SK-N-SH treated with all-trans-retinoic acid at 6 μM for 48 hours (cell line): Measurements from ENCODE around the gene XRCC2.

Source experiments
- ATAC-seq: fragments of 200-7000 bp; cut with Tn5 transposase; 3 replicates; pipeline ENCODE4 v1.9.1; 2020; ENCODE audit warnings: mild to moderate bottlenecking, moderate library complexity
- ARNTL ChIP-seq: fragments of 450-650 bp; formaldehyde crosslinking; IDR thresholded peaks from 2 replicates; pipeline ENCODE4 v1.5.0; 2020; ENCODE audit warnings: low read depth, mild to moderate bottlenecking, moderate library complexity, borderline replicate concordance
- BACH2 ChIP-seq: fragments of 250-450 bp; sonication (Bioruptor Pico); IDR thresholded peaks from 2 replicates; pipeline ENCODE4 v1.9.0; 2021; ENCODE audit warnings: mild to moderate bottlenecking, borderline replicate concordance
- CSDC2 ChIP-seq: fragments of 250-450 bp; sonication (Bioruptor Pico); IDR thresholded peaks from 2 replicates; pipeline ENCODE4 v1.5.0; 2020; ENCODE audit warnings: mild to moderate bottlenecking, moderate library complexity
- ESRRG ChIP-seq: fragments of 250-450 bp; sonication (Bioruptor Pico); IDR thresholded peaks from 2 replicates; pipeline ENCODE4 v1.6.1; 2021; ENCODE audit warnings: mild to moderate bottlenecking
- GLIS3 ChIP-seq: fragments of 250-450 bp; sonication (Bioruptor Pico); IDR thresholded peaks from 2 replicates; pipeline ENCODE4 v1.5.0; 2020; ENCODE audit warnings: mild to moderate bottlenecking, moderate library complexity
- ISL1 ChIP-seq: fragments of 250-450 bp; sonication (Bioruptor Pico); IDR thresholded peaks from 2 replicates; pipeline ENCODE4 v2.1.2; 2022; ENCODE audit warnings: mild to moderate bottlenecking, moderate library complexity
- PPARA ChIP-seq: fragments of 250-450 bp; sonication (Bioruptor Pico); IDR thresholded peaks from 2 replicates; pipeline ENCODE4 v1.5.0; 2020; ENCODE audit warnings: mild to moderate bottlenecking, borderline replicate concordance
- RARB ChIP-seq: fragments of 250-450 bp; sonication (Bioruptor Pico); IDR thresholded peaks from 2 replicates; pipeline ENCODE4 v1.8.0; 2021; ENCODE audit warnings: mild to moderate bottlenecking, moderate library complexity
- SNAI2 ChIP-seq: fragments of 250-450 bp; sonication (Bioruptor Pico); IDR thresholded peaks from 2 replicates; pipeline ENCODE4 v1.5.0; 2020; ENCODE audit warnings: mild to moderate bottlenecking, moderate library complexity
- TCF4 ChIP-seq: fragments of 250-450 bp; sonication (Bioruptor Pico); IDR thresholded peaks from 2 replicates; pipeline ENCODE4 v1.8.0; 2021; ENCODE audit warnings: mild to moderate bottlenecking, moderate library complexity, borderline replicate concordance
- TOX ChIP-seq: fragments of 250-450 bp; sonication (Bioruptor Pico); IDR thresholded peaks from 2 replicates; pipeline ENCODE4 v1.8.0; 2021; ENCODE audit warnings: mild to moderate bottlenecking, moderate library complexity, borderline replicate concordance
- TSHZ2 ChIP-seq: fragments of 250-450 bp; sonication (Bioruptor Pico); IDR thresholded peaks from 2 replicates; pipeline ENCODE4 v1.5.0; 2020; ENCODE audit warnings: mild to moderate bottlenecking, moderate library complexity
- ZC3H10 ChIP-seq: fragments of 250-450 bp; sonication (Bioruptor Pico); IDR thresholded peaks from 2 replicates; pipeline ENCODE4 v1.5.1; 2021; ENCODE audit warnings: mild to moderate bottlenecking, moderate library complexity
- ZFP3 ChIP-seq: fragments of 250-450 bp; sonication (Bioruptor Pico); IDR thresholded peaks from 2 replicates; pipeline ENCODE4 v1.5.0; 2020; ENCODE audit warnings: mild to moderate bottlenecking, moderate library complexity
- ZFP30 ChIP-seq: fragments of 450-650 bp; formaldehyde crosslinking; IDR thresholded peaks from 2 replicates; pipeline ENCODE4 v1.5.0; 2022; ENCODE audit warnings: mild to moderate bottlenecking, moderate library complexity
- ZNF565 ChIP-seq: fragments of 450-650 bp; formaldehyde crosslinking; conservative IDR thresholded peaks from 2 replicates; pipeline ENCODE4 v1.5.0; 2020; ENCODE audit warnings: low read depth, mild to moderate bottlenecking, moderate library complexity
- ZNF70 ChIP-seq: fragments of 450-650 bp; formaldehyde crosslinking; IDR thresholded peaks from 2 replicates; pipeline ENCODE4 v1.5.0; 2020; ENCODE audit warnings: mild to moderate bottlenecking, moderate library complexity
- ZNF8 ChIP-seq: fragments of 450-650 bp; formaldehyde crosslinking; IDR thresholded peaks from 2 replicates; pipeline ENCODE4 v1.5.0; 2020; ENCODE audit warnings: mild to moderate bottlenecking, moderate library complexity
- TF ChIP-seq, protein P1 (sequence below): fragments of 250-450 bp; sonication (Bioruptor Pico); IDR thresholded peaks from 2 replicates; pipeline ENCODE4 v1.8.0; 2020; ENCODE audit warnings: mild to moderate bottlenecking, moderate library complexity, borderline replicate concordance
- TF ChIP-seq, protein P2 (sequence below): fragments of 250-450 bp; sonication (Bioruptor Pico); IDR thresholded peaks from 2 replicates; pipeline ENCODE4 v1.8.0; 2021; ENCODE audit warnings: low read depth, mild to moderate bottlenecking, moderate library complexity, borderline replicate concordance
- TF ChIP-seq, protein P3 (sequence below): fragments of 250-450 bp; sonication (Bioruptor Pico); IDR thresholded peaks from 2 replicates; pipeline ENCODE4 v1.5.1; 2021; ENCODE audit warnings: mild to moderate bottlenecking, moderate library complexity
- TF ChIP-seq, protein P4 (sequence below): fragments of 250-450 bp; sonication (Bioruptor Pico); IDR thresholded peaks from 2 replicates; pipeline ENCODE4 v1.5.1; 2020; ENCODE audit warnings: low read depth, mild to moderate bottlenecking, moderate library complexity

Gene XRCC2

DNA sequence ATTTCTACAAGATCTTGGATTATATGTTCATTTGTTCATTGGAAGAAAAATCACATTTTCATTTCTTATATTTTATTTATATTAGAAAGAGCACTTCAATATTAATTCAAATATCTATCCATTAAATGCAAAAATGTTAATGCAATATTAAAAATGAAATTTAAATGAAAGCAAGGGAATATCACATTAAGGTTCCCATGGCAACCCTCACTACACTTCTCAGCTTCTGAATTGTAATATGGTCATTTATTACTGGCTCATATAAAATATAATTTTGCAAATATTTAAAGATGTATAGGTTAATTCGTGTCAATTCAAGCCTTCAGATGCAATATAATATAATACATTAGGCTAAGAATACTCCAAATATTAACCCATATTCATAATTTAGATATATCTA, 38.8 kb downstream of the XRCC2 start (continued):
- TF ChIP-seq, protein P1, sequence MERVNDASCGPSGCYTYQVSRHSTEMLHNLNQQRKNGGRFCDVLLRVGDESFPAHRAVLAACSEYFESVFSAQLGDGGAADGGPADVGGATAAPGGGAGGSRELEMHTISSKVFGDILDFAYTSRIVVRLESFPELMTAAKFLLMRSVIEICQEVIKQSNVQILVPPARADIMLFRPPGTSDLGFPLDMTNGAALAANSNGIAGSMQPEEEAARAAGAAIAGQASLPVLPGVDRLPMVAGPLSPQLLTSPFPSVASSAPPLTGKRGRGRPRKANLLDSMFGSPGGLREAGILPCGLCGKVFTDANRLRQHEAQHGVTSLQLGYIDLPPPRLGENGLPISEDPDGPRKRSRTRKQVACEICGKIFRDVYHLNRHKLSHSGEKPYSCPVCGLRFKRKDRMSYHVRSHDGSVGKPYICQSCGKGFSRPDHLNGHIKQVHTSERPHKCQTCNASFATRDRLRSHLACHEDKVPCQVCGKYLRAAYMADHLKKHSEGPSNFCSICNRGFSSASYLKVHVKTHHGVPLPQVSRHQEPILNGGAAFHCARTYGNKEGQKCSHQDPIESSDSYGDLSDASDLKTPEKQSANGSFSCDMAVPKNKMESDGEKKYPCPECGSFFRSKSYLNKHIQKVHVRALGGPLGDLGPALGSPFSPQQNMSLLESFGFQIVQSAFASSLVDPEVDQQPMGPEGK (CRISPR knock-in tag) = no peak
- no peak for TF ChIP-seq ZC3H10 (CRISPR knock-in tag)

- no peak for ATAC-seq
- no peak for TF ChIP-seq TOX
- TF ChIP-seq TSHZ2 = no peak
- no peak for TF ChIP-seq ARNTL (CRISPR knock-in tag)
- TF ChIP-seq TCF4 (CRISPR knock-in tag) = no peak
- TF ChIP-seq ESRRG = no peak
- TF ChIP-seq GLIS3 (CRISPR knock-in tag) = no peak
- no peak for TF ChIP-seq ZNF565 (CRISPR knock-in tag)
- TF ChIP-seq, protein P2, sequence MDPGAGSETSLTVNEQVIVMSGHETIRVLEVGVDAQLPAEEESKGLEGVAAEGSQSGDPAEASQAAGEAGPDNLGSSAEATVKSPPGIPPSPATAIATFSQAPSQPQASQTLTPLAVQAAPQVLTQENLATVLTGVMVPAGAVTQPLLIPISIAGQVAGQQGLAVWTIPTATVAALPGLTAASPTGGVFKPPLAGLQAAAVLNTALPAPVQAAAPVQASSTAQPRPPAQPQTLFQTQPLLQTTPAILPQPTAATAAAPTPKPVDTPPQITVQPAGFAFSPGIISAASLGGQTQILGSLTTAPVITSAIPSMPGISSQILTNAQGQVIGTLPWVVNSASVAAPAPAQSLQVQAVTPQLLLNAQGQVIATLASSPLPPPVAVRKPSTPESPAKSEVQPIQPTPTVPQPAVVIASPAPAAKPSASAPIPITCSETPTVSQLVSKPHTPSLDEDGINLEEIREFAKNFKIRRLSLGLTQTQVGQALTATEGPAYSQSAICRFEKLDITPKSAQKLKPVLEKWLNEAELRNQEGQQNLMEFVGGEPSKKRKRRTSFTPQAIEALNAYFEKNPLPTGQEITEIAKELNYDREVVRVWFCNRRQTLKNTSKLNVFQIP (CRISPR knock-in tag) = no peak
- TF ChIP-seq ZFP3 = no peak
- TF ChIP-seq, protein P3, sequence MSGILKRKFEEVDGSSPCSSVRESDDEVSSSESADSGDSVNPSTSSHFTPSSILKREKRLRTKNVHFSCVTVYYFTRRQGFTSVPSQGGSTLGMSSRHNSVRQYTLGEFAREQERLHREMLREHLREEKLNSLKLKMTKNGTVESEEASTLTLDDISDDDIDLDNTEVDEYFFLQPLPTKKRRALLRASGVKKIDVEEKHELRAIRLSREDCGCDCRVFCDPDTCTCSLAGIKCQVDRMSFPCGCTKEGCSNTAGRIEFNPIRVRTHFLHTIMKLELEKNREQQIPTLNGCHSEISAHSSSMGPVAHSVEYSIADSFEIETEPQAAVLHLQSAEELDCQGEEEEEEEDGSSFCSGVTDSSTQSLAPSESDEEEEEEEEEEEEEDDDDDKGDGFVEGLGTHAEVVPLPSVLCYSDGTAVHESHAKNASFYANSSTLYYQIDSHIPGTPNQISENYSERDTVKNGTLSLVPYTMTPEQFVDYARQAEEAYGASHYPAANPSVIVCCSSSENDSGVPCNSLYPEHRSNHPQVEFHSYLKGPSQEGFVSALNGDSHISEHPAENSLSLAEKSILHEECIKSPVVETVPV (CRISPR knock-in tag) = no peak
- TF ChIP-seq, protein P4, sequence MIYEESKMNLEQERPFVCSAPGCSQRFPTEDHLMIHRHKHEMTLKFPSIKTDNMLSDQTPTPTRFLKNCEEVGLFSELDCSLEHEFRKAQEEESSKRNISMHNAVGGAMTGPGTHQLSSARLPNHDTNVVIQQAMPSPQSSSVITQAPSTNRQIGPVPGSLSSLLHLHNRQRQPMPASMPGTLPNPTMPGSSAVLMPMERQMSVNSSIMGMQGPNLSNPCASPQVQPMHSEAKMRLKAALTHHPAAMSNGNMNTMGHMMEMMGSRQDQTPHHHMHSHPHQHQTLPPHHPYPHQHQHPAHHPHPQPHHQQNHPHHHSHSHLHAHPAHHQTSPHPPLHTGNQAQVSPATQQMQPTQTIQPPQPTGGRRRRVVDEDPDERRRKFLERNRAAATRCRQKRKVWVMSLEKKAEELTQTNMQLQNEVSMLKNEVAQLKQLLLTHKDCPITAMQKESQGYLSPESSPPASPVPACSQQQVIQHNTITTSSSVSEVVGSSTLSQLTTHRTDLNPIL = no peak
- TF ChIP-seq ISL1 = no peak
- TF ChIP-seq ZNF8 = no peak
- no peak for TF ChIP-seq CSDC2 (CRISPR knock-in tag)
Measured at GRCh38 chr7:152636441-152636840, 39.5 kb downstream of the XRCC2 start.

- ATAC-seq = no peak
Measured at GRCh38 chr7:152633504-152633903, 42.4 kb downstream of the XRCC2 start.

DNA sequence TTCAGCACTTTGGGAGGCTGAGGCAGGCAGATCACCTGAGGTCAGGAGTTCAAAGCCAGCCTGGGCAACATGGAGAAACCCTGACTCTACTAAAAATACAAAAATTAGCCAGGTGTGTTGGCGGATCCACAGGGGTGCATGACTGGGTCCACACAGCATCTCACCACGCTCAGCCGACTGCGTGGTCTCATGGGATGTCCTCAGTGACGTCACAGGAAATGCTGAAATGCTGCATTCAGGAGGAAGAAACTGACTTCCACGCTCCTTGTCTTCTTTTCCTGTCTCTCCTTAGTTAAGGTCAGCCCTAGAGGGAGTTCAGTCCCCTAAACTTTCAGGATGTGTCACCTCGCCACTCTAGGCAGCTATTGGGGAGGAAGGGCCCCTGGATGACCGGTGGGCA, 42.9 kb downstream of the XRCC2 start:
- ATAC-seq = no peak
- TF ChIP-seq, protein P3 (CRISPR knock-in tag) = no peak
- TF ChIP-seq ZC3H10 (CRISPR knock-in tag) (no peak), ARNTL (CRISPR knock-in tag) (no peak), ZFP30 (CRISPR knock-in tag) (no peak), RARB (CRISPR knock-in tag) (no peak), ZNF8 (no peak), TCF4 (CRISPR knock-in tag) (no peak), ZNF565 (CRISPR knock-in tag) (no peak), GLIS3 (CRISPR knock-in tag) (no peak), CSDC2 (CRISPR knock-in tag) (no peak), TOX (no peak), ESRRG (no peak), SNAI2 (CRISPR knock-in tag) (no peak), ISL1 (no peak), BACH2 (CRISPR knock-in tag) (no peak)
- TF ChIP-seq, protein P4 = no peak
- TF ChIP-seq, protein P2 (CRISPR knock-in tag) = no peak

More at GRCh38 chr7:152633504-152633903, 42.4 kb downstream of the XRCC2 start:
- TF ChIP-seq ARNTL (CRISPR knock-in tag) (no peak), PPARA (no peak), ZC3H10 (CRISPR knock-in tag) (no peak), ZNF70 (no peak)
